ENCODE results near the gene NUP50. TPM values are rescaled to one million over a fixed set of nuclear protein-coding genes. Genes with fewer than 3 reads are reported as not detected.

Gene NUP50
- total and polyA plus RNA-seq, 2 donors (not counting 1 experiment from before 2014, with no cell fraction given), result 9.1 to 105 TPM

DNA sequence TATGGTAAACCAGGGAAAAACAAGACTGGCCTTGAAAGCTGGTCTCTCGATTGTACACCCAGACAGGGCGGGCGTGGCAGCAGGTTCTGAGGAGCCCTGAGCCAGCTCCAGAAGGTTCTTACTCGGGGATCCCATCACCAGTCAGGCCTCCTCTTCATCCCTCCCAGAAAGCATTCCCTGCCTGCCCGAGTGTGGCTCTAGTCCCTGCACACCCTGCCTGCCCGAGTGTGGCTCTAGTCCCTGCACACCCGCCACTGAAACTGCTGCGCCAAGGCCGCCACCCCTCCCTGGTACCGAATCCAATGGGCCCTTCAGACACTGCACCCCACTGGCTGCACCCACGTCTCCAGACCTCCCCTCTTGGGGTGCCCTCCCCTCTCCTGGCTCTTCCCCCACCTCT, 46.9 kb downstream of the NUP50 start:
- intact Hi-C loops (cut with micrococcal nuclease), result no loop called here
- Histone ChIP-seq H3K27me3 (replicated peaks in 1 of 4; ENCODE audit: control extremely low read depth in 1 of 4, control insufficient read depth in 3 of 4, insufficient read depth in 4 of 4, low read length in 3 of 4) (no peaks in the 10 kb centered on the region), H3K4me3 (ENCODE audit: control extremely low read depth in 1 of 5, extremely low read depth in 1 of 5, insufficient read depth in 1 of 5, low read depth in 2 of 5, low read length in 4 of 5) (no peak overlapping the region), H3K4me1 (ENCODE audit: control insufficient read depth in 2 of 2, insufficient read depth in 2 of 2, low read length in 2 of 2) (peaks cover 6 to 17% of the 10 kb centered on the region in 2 donors), H3K9me3 (ENCODE audit: control extremely low read depth in 1 of 3, control insufficient read depth in 2 of 3, insufficient read depth in 1 of 3, low read length in 2 of 3) (peaks cover 0 to 3% (median 0%) of the 10 kb centered on the region in 3 donors), H3K9ac (ENCODE audit: low read length) (no peak overlapping the region), H4K20me1 (ENCODE audit: control insufficient read depth, insufficient read depth, low read length, poor library complexity, severe bottlenecking) (peaks cover 23% of the 10 kb centered on the region), H2AFZ (ENCODE audit: insufficient read depth, low read depth, low read length, poor library complexity, severe bottlenecking) (no peak overlapping the region), H3K79me2 (ENCODE audit: control insufficient read depth, insufficient read depth, low read length) (peaks cover 19% of the 10 kb centered on the region), H3K27ac (ENCODE audit: low read length in 2 of 2) (no peak overlapping the region), H3K4me2 (replicated peaks; ENCODE audit: low read depth, low read length, poor library complexity, severe bottlenecking) (no peak overlapping the region), H3K36me3 (replicated peaks in 1 of 2; ENCODE audit: control extremely low read depth in 1 of 2, control insufficient read depth in 1 of 2, extremely low read depth in 1 of 2, insufficient read depth in 2 of 2, low read length in 1 of 2) (peaks cover 0 to 34% of the 10 kb centered on the region in 2 experiments)
- H3K4me1 Mint-ChIP-seq, result peaks cover 25% of the 10 kb centered on the region
- H3K27me3 Mint-ChIP-seq, result no peaks in the 10 kb centered on the region
- WGBS (ENCODE audit: insufficient coverage), result 97% methylated on average over 11 of the region's 11 CpGs
- CTCF ChIA-PET, result no interaction called here
- DNase-seq (no peak), ATAC-seq (ENCODE audit: low read depth) (no peak)
- POLR2A ChIA-PET, result no interaction called here
- TF ChIP-seq EZH2 (IDR thresholded peaks at IDR 0.05; ENCODE audit: borderline replicate concordance, insufficient read depth, low read depth, low read length, poor library complexity, severe bottlenecking), result no peak
- TF ChIP-seq, protein P1, sequence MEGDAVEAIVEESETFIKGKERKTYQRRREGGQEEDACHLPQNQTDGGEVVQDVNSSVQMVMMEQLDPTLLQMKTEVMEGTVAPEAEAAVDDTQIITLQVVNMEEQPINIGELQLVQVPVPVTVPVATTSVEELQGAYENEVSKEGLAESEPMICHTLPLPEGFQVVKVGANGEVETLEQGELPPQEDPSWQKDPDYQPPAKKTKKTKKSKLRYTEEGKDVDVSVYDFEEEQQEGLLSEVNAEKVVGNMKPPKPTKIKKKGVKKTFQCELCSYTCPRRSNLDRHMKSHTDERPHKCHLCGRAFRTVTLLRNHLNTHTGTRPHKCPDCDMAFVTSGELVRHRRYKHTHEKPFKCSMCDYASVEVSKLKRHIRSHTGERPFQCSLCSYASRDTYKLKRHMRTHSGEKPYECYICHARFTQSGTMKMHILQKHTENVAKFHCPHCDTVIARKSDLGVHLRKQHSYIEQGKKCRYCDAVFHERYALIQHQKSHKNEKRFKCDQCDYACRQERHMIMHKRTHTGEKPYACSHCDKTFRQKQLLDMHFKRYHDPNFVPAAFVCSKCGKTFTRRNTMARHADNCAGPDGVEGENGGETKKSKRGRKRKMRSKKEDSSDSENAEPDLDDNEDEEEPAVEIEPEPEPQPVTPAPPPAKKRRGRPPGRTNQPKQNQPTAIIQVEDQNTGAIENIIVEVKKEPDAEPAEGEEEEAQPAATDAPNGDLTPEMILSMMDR (IDR thresholded peaks at IDR 0.05), result no peak
- no peak overlapping the region for H3K4me3 Mint-ChIP-seq
- H3K9me3 Mint-ChIP-seq (ENCODE audit: insufficient read depth), result no peaks in the 10 kb centered on the region
- H3K27ac Mint-ChIP-seq, result no peak overlapping the region

DNA sequence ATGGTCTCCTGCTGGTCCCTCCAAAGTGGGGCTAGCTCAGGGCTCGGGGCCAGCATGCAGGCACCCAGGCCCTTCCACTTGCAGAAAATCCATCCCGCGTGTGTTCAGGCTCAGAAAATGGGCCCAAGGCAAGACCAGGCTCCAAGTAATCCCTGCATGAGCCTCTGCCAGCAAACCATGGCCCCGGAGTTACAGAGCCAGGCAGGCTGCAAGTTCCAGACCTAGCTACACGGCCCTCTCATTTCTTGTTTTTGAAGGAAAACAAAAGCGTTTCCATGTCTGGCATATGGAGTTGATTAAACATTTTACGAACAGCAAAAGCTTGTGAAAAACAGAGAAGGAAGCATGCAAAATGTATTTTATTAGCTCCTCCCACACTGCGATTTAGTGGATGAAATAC, 47.3 kb downstream of the NUP50 start:
- Histone ChIP-seq H3K27ac (ENCODE audit: low read length in 2 of 2) (no peak overlapping the region), H3K4me1 (ENCODE audit: control insufficient read depth in 2 of 2, insufficient read depth in 2 of 2, low read length in 2 of 2) (peaks cover 6 to 17% of the 10 kb centered on the region in 2 donors), H4K20me1 (ENCODE audit: control insufficient read depth, insufficient read depth, low read length, poor library complexity, severe bottlenecking) (peaks cover 23% of the 10 kb centered on the region), H2AFZ (ENCODE audit: insufficient read depth, low read depth, low read length, poor library complexity, severe bottlenecking) (no peak overlapping the region), H3K36me3 (replicated peaks in 1 of 2; ENCODE audit: control extremely low read depth in 1 of 2, control insufficient read depth in 1 of 2, extremely low read depth in 1 of 2, insufficient read depth in 2 of 2, low read length in 1 of 2) (peaks cover 0 to 30% of the 10 kb centered on the region in 2 experiments), H3K9me3 (ENCODE audit: control extremely low read depth in 1 of 3, control insufficient read depth in 2 of 3, insufficient read depth in 1 of 3, low read length in 2 of 3) (peaks cover 0 to 3% (median 0%) of the 10 kb centered on the region in 3 donors), H3K27me3 (replicated peaks in 1 of 4; ENCODE audit: control extremely low read depth in 1 of 4, control insufficient read depth in 3 of 4, insufficient read depth in 4 of 4, low read length in 3 of 4) (no peaks in the 10 kb centered on the region), H3K9ac (ENCODE audit: low read length) (no peak overlapping the region), H3K4me3 (ENCODE audit: control extremely low read depth in 1 of 5, extremely low read depth in 1 of 5, insufficient read depth in 1 of 5, low read depth in 2 of 5, low read length in 4 of 5) (no peak overlapping the region), H3K79me2 (ENCODE audit: control insufficient read depth, insufficient read depth, low read length) (peaks cover 22% of the 10 kb centered on the region), H3K4me2 (replicated peaks; ENCODE audit: low read depth, low read length, poor library complexity, severe bottlenecking) (no peak overlapping the region)
- ATAC-seq (ENCODE audit: low read depth) (no peak), DNase-seq (no peak)
- Mint-ChIP-seq H3K27ac (no peak overlapping the region), H3K4me1 (peaks cover 25% of the 10 kb centered on the region), H3K9me3 (ENCODE audit: insufficient read depth) (no peaks in the 10 kb centered on the region), H3K4me3 (no peak overlapping the region), H3K27me3 (no peaks in the 10 kb centered on the region)
- 95% methylated on average over 5 of the region's 8 CpGs for WGBS (ENCODE audit: insufficient coverage)
- TF ChIP-seq, protein P1 (IDR thresholded peaks at IDR 0.05), result no peak
- TF ChIP-seq EZH2 (IDR thresholded peaks at IDR 0.05; ENCODE audit: borderline replicate concordance, insufficient read depth, low read depth, low read length, poor library complexity, severe bottlenecking), result no peak
- POLR2A ChIA-PET, result no interaction called here
- intact Hi-C loops (cut with micrococcal nuclease), result no loop called here
- CTCF ChIA-PET, result no interaction called here
